ENCODE data around the gene RUNX1. TPM values are rescaled to one million over a fixed set of nuclear protein-coding genes. Genes with fewer than 3 reads are reported as not detected.

Gene RUNX1
- total and polyA plus RNA-seq, 2 donors (not counting 3 experiments of a cell fraction or from before 2014, with no cell fraction given) = 4.6 to 17.9 TPM

DNA sequence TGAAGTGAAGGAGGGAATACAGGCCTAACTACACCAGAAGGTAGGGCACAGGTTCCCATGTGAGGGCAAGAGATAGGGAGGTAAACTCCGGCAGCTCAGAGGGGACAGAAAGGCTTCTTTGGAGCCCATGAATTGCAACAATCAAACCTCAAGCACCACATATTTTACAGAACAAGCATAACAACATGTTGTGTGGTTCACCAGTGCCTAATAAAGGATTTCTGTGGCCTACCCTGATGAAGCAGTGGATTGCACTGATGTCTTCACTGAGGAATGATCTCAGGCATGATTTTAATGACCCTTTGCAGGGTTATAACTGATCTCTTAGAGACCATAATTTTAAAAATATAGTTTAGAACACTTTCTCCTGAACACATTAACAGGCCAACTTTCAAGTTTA lies 77.4 kb downstream of the RUNX1 start:
- Histone ChIP-seq H3K4me1 (ENCODE audit: control insufficient read depth, extremely low read depth, insufficient read depth, low read length) (no peaks in the 10 kb centered on the region), H3K9me1 (replicated peaks; ENCODE audit: control insufficient read depth, extremely low read depth, insufficient read depth, low read length) (no peaks in the 10 kb centered on the region), H3K27ac (ENCODE audit: insufficient read depth, low read depth, low read length) (no peak overlapping the region), H3K4me2 (ENCODE audit: insufficient read depth, low read length) (no peak overlapping the region), H3K36me3 (ENCODE audit: control insufficient read depth in 2 of 2, extremely low read depth in 1 of 2, insufficient read depth in 2 of 2, low read length in 2 of 2) (no peaks in the 10 kb centered on the region), H4K20me1 (replicated peaks; ENCODE audit: control insufficient read depth, extremely low read depth, insufficient read depth, low read length) (no peaks in the 10 kb centered on the region), H3K27me3 (ENCODE audit: control insufficient read depth in 2 of 2, insufficient read depth in 2 of 2, low read length in 2 of 2) (peaks cover 8 to 13% of the 10 kb centered on the region in 2 experiments), H3K9ac (replicated peaks; ENCODE audit: extremely low read depth, insufficient read depth, low read length) (no peak overlapping the region), H3K79me2 (ENCODE audit: control insufficient read depth, insufficient read depth, low read length) (no peaks in the 10 kb centered on the region), H3K4me3 (replicated peaks in 1 of 3; ENCODE audit: insufficient read depth in 1 of 3, low read depth in 1 of 3, low read length in 3 of 3) (no peak overlapping the region), H2AFZ (ENCODE audit: low read depth, low read length) (no peak overlapping the region), H3K9me3 (replicated peaks; ENCODE audit: control insufficient read depth, insufficient read depth, low read length) (no peaks in the 10 kb centered on the region)
- CTCF ChIA-PET = no interaction called here
- DNase-seq (ENCODE audit: low read depth, low spot score) = no peak
- no peak for FAIRE-seq
- dilution Hi-C loops (cut with MboI; ENCODE audit: extremely low pct_ligation_motif_present, low sequenced_read_pairs) (no loop called here), intact Hi-C loops (cut with micrococcal nuclease) (no loop called here)
- BruUV-seq (replicated peaks) = no TSS peak
- POLR2A ChIA-PET = no interaction called here
- TF ChIP-seq MAX (IDR thresholded peaks at IDR 0.05; ENCODE audit: insufficient read depth, insufficient read length) (no peak), GATA2 (IDR thresholded peaks at IDR 0.05; ENCODE audit: insufficient read depth, insufficient read length, low read depth, low read length) (no peak), MYC (IDR thresholded peaks at IDR 0.05; ENCODE audit: low read depth, low read length) (no peak), POLR2AphosphoS5 (IDR thresholded peaks at IDR 0.05; ENCODE audit: insufficient read depth, low read depth, low read length) (no peak), JUN (IDR thresholded peaks at IDR 0.05; ENCODE audit: borderline replicate concordance, insufficient read depth, insufficient read length, low read depth) (no peak), POLR2A (IDR thresholded peaks at IDR 0.05; ENCODE audit: low read depth, low read length) (no peak), FOS (IDR thresholded peaks at IDR 0.05; ENCODE audit: borderline replicate concordance, insufficient read depth, low read length) (no peak), EZH2 (IDR thresholded peaks at IDR 0.05; ENCODE audit: borderline replicate concordance, low read depth, low read length, severe bottlenecking) (no peak)
- TF ChIP-seq, protein P1, sequence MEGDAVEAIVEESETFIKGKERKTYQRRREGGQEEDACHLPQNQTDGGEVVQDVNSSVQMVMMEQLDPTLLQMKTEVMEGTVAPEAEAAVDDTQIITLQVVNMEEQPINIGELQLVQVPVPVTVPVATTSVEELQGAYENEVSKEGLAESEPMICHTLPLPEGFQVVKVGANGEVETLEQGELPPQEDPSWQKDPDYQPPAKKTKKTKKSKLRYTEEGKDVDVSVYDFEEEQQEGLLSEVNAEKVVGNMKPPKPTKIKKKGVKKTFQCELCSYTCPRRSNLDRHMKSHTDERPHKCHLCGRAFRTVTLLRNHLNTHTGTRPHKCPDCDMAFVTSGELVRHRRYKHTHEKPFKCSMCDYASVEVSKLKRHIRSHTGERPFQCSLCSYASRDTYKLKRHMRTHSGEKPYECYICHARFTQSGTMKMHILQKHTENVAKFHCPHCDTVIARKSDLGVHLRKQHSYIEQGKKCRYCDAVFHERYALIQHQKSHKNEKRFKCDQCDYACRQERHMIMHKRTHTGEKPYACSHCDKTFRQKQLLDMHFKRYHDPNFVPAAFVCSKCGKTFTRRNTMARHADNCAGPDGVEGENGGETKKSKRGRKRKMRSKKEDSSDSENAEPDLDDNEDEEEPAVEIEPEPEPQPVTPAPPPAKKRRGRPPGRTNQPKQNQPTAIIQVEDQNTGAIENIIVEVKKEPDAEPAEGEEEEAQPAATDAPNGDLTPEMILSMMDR (IDR thresholded peaks at IDR 0.05; ENCODE audit: extremely low read depth in 1 of 2, insufficient read depth in 1 of 2, low read depth in 1 of 2, low read length in 2 of 2) = no peak

All from endothelial cell of umbilical vein (primary cell).